Gastrocnemius medialis (tissue), 4 donors: Measurements from ENCODE around the gene IQCK. TPM values are rescaled to one million over a fixed set of nuclear protein-coding genes. Genes with fewer than 3 reads are reported as not detected.
"Not testable (repeated sequence)": the region's sequence is repeated elsewhere in the genome, so short reads cannot be mapped to it uniquely, and the experiment has no call there.

Experiments
- ATAC-seq, 2 donors: fragments of 150-250 bp; one replicate each; pipeline ENCODE4 v1.9.1; 2016
- DNase-seq, 2 donors: peaks; one replicate each; pipeline ENCODE4 v3.0.0-alpha.2; 2019
- H3K27ac ChIP-seq, 4 donors: fragments of 200-600 bp; sonication (generic); 1 replicate in 1 of 4; 2 replicates in 3 of 4; pipeline ENCODE4 v1.5.1; 2016 to 2018; ENCODE audit warnings: mild to moderate bottlenecking in 2 of 4, moderate library complexity in 1 of 4
- H3K27me3 ChIP-seq, 3 donors: fragments of 200-600 bp; sonication (generic) in 2 of 3; 1 replicate in 1 of 3; 2 replicates in 2 of 3; pipeline versions ENCODE4 v1.5.1 to v1.6.0; 2016 to 2019; ENCODE audit warnings: mild to moderate bottlenecking in 1 of 3, moderate library complexity in 1 of 3
- H3K36me3 ChIP-seq, 2 donors: fragments of 200-600 bp; sonication (generic) in 1 of 2; one replicate each; pipeline ENCODE4 v1.5.1; 2017 to 2018
- H3K4me1 ChIP-seq, 2 donors: fragments of 200-600 bp; sonication (generic) in 1 of 2; one replicate each; pipeline ENCODE4 v1.5.1; 2016 to 2017; ENCODE audit warnings: mild to moderate bottlenecking in 2 of 2
- H3K4me3 ChIP-seq, 4 donors: fragments of 200-600 bp; sonication (generic) in 3 of 4; 1 replicate in 1 of 4; 2 replicates in 3 of 4; pipeline ENCODE4 v1.5.1; 2016 to 2019; ENCODE audit warnings: mild to moderate bottlenecking in 2 of 4
- H3K9me3 ChIP-seq, 3 donors: fragments of 200-600 bp; sonication (generic) in 2 of 3; 1 replicate in 1 of 3; 2 replicates in 2 of 3; pipeline ENCODE4 v1.5.1; 2016 to 2019
- POLR2A ChIP-seq, 2 donors: fragments of 450-650 bp; IDR thresholded peaks; one replicate each; pipeline ENCODE4 v1.6.1; 2017; ENCODE audit warnings: antibody characterized with exemption in 2 of 2, mild to moderate bottlenecking in 2 of 2, moderate library complexity in 2 of 2
- in situ Hi-C, 4 donors: fragments of 200-750 bp; cut with MboI; loops; one replicate each; pipeline versions ENCODE4 v1.15.0 to v1.8.0; 2017; ENCODE audit warnings: low sequenced_read_pairs in 4 of 4
- intact Hi-C: fragments of 100-400 bp; cut with DNase I; formaldehyde crosslinking; loops from one replicate; pipeline ENCODE4 v1.15.1; 2023; ENCODE audit warnings: low total_unique reads
- total RNA-seq, 4 donors: library from RNA; depleted of rRNA; stranded (reverse); fragments of >200 nt; gene quantifications; one replicate each; pipeline versions ENCODE4 v1.1.0 to v1.2.3, GENCODE V29; 2016
- TF ChIP-seq, protein P1 (sequence below), 5 experiments: fragments of 450-650 bp in 3 of 5; fragments of 200-600 bp in 2 of 5; sonication (generic) in 2 of 5; IDR thresholded peaks in 4 of 5; conservative IDR thresholded peaks in 1 of 5; 1 replicate in 4 of 5; 2 replicates in 1 of 5; pipeline ENCODE4 v1.5.1; 2016 to 2019; ENCODE audit warnings: antibody characterized with exemption in 5 of 5, mild to moderate bottlenecking in 3 of 5, moderate library complexity in 3 of 5

Gene IQCK
- total RNA-seq, 4 donors from 2014 or later, result 8.3 to 17.3 (median 9.4) TPM

DNA sequence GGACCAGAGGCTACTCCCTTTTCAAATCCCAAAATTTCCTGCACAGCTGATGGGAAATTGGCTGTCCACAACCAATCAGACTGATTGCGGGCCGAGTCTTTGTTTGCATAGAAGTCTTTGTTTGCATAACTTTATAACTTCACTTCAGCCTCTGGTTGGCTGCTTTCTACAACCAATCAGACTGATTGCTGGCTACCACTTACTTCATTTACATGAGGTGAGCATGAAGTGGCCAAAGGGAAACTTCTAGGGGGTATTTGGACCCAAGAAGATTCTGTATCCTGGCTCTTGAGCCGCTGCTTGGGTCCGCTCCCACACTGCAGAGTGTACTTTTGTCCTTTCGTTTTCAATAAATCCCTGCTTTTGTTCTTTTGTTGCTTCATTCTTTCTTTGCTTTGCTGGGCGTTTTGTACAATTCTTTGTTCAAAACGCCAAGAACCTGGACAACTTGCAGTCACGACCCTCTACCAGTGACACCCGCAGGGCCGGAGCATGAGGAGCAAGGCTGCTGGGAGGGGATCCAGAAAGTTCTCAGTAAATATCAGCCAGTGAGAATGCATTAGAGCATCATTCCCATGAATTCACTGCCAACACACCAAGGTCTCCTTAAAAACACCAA lies 67.5 kb downstream of the IQCK start:
- intact Hi-C loops (no loop called here), in situ Hi-C loops (no loop called here)
- DNase-seq (no peak), ATAC-seq (no peak)
- H3K9me3 ChIP-seq, result no peaks in the 10 kb centered on the region
- peaks cover 0 to 13% of the 10 kb centered on the region in 2 donors for H3K4me1 ChIP-seq
- no peak overlapping the region for H3K27ac ChIP-seq
- no peak for TF ChIP-seq POLR2A (IDR thresholded peaks at IDR 0.05)
- TF ChIP-seq, protein P1, sequence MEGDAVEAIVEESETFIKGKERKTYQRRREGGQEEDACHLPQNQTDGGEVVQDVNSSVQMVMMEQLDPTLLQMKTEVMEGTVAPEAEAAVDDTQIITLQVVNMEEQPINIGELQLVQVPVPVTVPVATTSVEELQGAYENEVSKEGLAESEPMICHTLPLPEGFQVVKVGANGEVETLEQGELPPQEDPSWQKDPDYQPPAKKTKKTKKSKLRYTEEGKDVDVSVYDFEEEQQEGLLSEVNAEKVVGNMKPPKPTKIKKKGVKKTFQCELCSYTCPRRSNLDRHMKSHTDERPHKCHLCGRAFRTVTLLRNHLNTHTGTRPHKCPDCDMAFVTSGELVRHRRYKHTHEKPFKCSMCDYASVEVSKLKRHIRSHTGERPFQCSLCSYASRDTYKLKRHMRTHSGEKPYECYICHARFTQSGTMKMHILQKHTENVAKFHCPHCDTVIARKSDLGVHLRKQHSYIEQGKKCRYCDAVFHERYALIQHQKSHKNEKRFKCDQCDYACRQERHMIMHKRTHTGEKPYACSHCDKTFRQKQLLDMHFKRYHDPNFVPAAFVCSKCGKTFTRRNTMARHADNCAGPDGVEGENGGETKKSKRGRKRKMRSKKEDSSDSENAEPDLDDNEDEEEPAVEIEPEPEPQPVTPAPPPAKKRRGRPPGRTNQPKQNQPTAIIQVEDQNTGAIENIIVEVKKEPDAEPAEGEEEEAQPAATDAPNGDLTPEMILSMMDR (IDR thresholded peaks at IDR 0.05 in 4 of 5, conservative IDR thresholded peaks at IDR 0.05 in 1 of 5), result no peak
- no peaks in the 10 kb centered on the region for H3K36me3 ChIP-seq
- no peak overlapping the region for H3K4me3 ChIP-seq
- H3K27me3 ChIP-seq, result no peaks in the 10 kb centered on the region

DNA sequence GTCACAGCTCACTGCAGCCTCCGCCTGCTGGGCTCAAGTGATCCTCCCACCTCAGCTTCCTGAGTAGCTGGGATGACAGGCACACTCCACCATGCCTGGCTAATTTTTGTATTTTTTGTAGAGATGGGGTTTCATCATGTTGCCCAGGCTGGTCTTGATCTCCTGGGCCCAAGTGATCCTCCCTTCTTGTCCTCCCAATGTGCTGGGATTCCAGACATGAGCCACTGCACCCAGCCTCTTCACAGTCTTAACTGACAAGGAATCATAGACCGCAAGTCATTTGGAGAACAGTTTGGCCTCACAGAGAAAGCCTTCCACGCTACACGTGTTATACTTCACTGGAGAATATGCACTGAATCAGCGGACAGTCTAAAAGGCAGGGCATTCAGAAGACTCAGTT lies 83.3 kb downstream of the IQCK start:
- in situ Hi-C loops, result loop anchor here in 1 of 4 donors (10.0 kb wide), 1 partner anchor 83 kb away; the partner anchor contains the start of gene GPRC5B
- H3K36me3 ChIP-seq, H3K9me3 ChIP-seq, intact Hi-C loops, H3K4me1 ChIP-seq, ATAC-seq, H3K27me3 ChIP-seq, H3K27ac ChIP-seq, H3K4me3 ChIP-seq, DNase-seq: not testable (repeated sequence)

DNA sequence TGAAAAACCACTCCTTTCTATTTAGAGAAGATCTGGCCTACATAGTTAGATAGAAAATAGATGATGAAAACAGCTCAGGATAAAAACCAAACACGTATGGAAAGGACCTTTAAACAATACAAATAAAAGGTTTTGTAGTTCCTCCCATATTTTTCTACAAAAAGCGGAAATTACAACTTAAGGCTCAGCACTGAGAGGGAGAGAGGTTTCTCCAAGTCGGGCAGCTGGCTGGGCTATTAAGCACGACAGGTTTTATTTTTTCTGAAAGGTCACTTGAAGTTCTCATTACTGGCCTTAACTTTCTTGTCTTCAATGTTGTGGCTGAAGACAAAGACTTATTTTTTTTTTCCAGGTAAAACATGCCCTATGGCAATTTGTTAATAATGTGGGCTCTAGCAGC lies 83.8 kb downstream of the IQCK start:
- intact Hi-C loops, ATAC-seq, H3K4me1 ChIP-seq, H3K9me3 ChIP-seq, H3K27ac ChIP-seq, H3K27me3 ChIP-seq, DNase-seq, H3K4me3 ChIP-seq, H3K36me3 ChIP-seq: not testable (repeated sequence)
- in situ Hi-C loops, result loop anchor here in 1 of 4 donors (10.0 kb wide), 1 partner anchor 83 kb away; the partner anchor contains the start of gene GPRC5B

DNA sequence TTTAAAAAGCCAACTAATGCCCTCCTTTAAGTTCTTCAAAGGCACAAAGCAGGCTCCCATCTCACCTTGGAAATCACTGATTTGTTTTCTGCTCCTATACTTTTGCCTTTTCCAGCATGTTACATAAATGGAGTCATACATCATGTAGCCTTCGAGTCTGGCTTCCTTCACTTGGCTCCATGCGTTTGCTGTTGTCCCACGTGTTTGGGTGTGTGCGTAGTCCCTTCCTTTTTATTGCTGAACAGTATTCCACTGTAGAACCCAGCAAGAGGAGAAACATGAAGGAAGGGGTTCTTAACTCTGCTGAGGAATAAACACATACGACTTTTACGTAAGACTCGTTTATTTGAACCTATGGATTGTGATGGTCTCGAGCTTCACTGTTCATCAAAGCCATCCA lies 84.5 kb downstream of the IQCK start:
- H3K4me1 ChIP-seq, result peaks cover under 1 to 2% of the 10 kb centered on the region in 2 donors
- peaks cover 0 to 7% (median 0%) of the 10 kb centered on the region in 3 donors for H3K9me3 ChIP-seq
- H3K27ac ChIP-seq, result peak overlapping the region in 2 of 4 donors; percentile 3 to 21
- DNase-seq (no peak), ATAC-seq (no peak)
- H3K27me3 ChIP-seq, result no peaks in the 10 kb centered on the region
- in situ Hi-C loops, result loop anchor here in 1 of 4 donors (10.0 kb wide), 1 partner anchor 82 kb away; the partner anchor contains the start of gene GPRC5B
- no peaks in the 10 kb centered on the region for H3K36me3 ChIP-seq
- intact Hi-C loops, result no loop called here
- no peak overlapping the region for H3K4me3 ChIP-seq
- TF ChIP-seq POLR2A (IDR thresholded peaks at IDR 0.05), result no peak
- TF ChIP-seq, protein P1 (IDR thresholded peaks at IDR 0.05 in 4 of 5, conservative IDR thresholded peaks at IDR 0.05 in 1 of 5), result no peak

DNA sequence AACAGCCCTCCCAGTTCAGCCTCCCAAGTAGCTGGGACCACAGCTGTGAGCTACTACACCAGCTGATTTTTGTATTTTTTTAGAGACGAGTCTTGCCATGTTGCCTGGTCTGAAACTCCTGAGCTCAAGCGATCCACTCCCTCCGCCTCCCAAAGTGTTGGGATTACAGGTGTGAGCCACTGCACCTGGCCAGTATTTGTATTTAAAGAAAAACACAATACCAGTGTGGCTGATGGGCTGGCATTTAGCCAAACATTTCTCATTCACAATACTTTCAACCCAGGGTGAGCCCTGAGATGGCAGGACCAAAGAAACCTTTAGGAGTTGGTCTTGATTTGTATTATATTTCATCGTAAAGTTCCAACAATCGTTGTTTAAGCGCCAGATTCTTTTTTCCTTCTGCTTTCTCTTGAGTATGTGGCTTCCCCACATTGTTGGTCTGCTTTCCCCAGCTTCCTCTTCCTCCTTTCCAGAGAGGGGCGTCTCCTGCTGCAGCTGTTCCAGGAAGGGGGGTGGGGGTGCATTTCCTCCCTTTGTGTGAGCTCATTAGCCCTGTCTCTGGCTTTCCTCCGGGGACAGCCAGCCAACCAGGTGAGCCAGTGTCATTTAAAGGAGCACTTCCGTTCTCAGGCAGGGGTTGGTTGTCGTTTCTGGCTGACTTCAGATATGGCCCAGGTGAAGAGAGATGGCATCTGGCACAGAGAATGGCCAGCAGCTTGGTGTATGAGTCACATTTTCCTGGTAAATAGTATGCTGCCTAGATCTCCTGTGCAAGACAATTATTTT lies 86.7 kb downstream of the IQCK start:
- in situ Hi-C loops, result loop anchor here in 1 of 4 donors (10.0 kb wide), 1 partner anchor 80 kb away; the partner anchor contains the start of gene GPRC5B
- no peak for ATAC-seq

More for the DNA sequence above, 86.7 kb downstream of the IQCK start:
- intact Hi-C loops, result no loop called here
- DNase-seq, result peak; percentile 43 to 51
- H3K36me3 ChIP-seq, result no peaks in the 10 kb centered on the region
- H3K4me3 ChIP-seq, result no peak overlapping the region
- TF ChIP-seq POLR2A (IDR thresholded peaks at IDR 0.05), result no peak
- TF ChIP-seq, protein P1 (IDR thresholded peaks at IDR 0.05 in 4 of 5, conservative IDR thresholded peaks at IDR 0.05 in 1 of 5), result no peak
- peak overlapping the region in 3 of 4 donors; percentile 36 to 55 (median 54) for H3K27ac ChIP-seq
- peaks cover 21% of the 10 kb centered on the region in 2 donors for H3K4me1 ChIP-seq
- H3K9me3 ChIP-seq, result peaks cover 0 to 7% (median 0%) of the 10 kb centered on the region in 3 donors
- no peaks in the 10 kb centered on the region for H3K27me3 ChIP-seq
